Subcutaneous adipose tissue (tissue), 4 donors: ENCODE results near the gene GPRASP3. TPM values are rescaled to one million over a fixed set of nuclear protein-coding genes. Genes with fewer than 3 reads are reported as not detected.

Experiments
- CTCF ChIP-seq: fragments of 450-650 bp; IDR thresholded peaks from one replicate; pipeline ENCODE4 v1.5.1; 2016; ENCODE audit warnings: low read depth, mild to moderate bottlenecking, control low read depth, antibody characterized with exemption, moderate library complexity
- small RNA-seq: library from RNA; depleted of rRNA; stranded (forward); fragments of <200 nt; gene quantifications from one replicate; pipeline ENCODE3, GENCODE V24; 2016
- total RNA-seq, 4 donors: library from RNA; depleted of rRNA; stranded (reverse); fragments of >200 nt; gene quantifications; one replicate each; pipeline ENCODE4 v1.1.0, GENCODE V29; 2016

GPRASP3 gene
- total RNA-seq, 4 donors from 2014 or later = 0.75 to 3.7 (median 2.1) TPM

GRCh38 chrX:102767287-102767686 lies 46.7 kb downstream of the GPRASP3 start:
- no peak for TF ChIP-seq CTCF

- TF ChIP-seq CTCF = no peak
These were observed 48.6 kb downstream of the GPRASP3 start for GRCh38 chrX:102768987-102769761.

Small RNA genes lying within 50 kb of the gene (small RNA-seq; reads per million reads assigned to genes)
- not detected for gene RNU6-589P

Other genes with a start within 250 kb of the GPRASP3 start
- not detected for gene TCP11X2, start 248.9 kb upstream of the GPRASP3 start, total RNA-seq
- gene TMSB15A, start 204.0 kb upstream of the GPRASP3 start, total RNA-seq = 1 to 10 TPM in 1 of 4 donors, under 1 TPM in 1, not detected in 2; 0.85 to 1.3 TPM
- gene ARMCX5, start 121.2 kb upstream of the GPRASP3 start, total RNA-seq = 10 to 100 TPM in 1 of 4 donors, 1 to 10 TPM in 3; 7.5 to 11.0 (median 8.6) TPM
- gene GPRASP1, start 69.3 kb upstream of the GPRASP3 start, total RNA-seq = 1 to 10 TPM; 5.5 to 7.9 (median 7.3) TPM
- 1 to 10 TPM; 1.8 to 6.8 (median 5.8) TPM for gene GPRASP2, start 8.3 kb upstream of the GPRASP3 start, total RNA-seq
- 1 to 10 TPM in 3 of 4 donors, not detected in 1; 2.2 to 4.9 (median 3.6) TPM for gene RAB40AL, start 216.5 kb downstream of the GPRASP3 start, total RNA-seq